ENCODE measurements around the gene CAPN13.

The CAPN13 gene

DNA sequence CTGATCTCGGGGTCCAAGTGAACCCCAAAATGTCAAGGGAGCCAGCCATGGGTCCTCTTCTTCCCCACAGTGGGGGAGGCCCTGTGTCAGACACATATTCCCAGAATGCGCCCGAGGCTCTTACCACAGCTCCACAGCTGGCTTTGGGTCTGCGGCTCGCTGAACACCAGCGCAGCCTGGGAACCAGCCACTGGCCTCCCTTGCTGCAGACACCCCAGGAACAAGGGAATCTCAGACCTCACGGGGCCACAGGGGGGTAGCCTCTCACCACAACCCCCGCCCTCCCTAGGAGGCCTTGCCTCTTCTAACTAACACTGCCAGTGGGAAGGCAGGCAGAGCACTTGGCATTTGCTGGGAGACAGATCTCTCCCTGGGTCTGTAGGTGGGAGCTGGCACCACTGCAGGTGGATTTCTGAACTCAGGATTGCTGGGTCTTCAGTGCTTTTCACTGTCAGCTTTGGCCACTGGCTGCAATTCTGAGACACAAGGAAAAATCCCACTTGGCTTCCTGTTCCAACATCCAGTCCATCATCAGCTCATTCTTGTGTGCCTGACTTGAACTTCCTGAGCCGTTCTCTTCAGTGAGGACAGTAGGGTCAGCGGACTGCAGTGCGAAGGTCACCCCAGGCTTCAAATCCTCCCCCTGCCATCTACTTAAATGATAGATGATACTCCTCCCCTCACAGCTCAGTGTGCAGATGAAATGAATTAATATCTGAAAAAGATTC lies 128.7 kb downstream of the CAPN13 start:
- no peaks in the 10 kb centered on the region for H3K9me2 ChIP-seq (replicated peaks; ENCODE audit: low read depth, low read length)
- H4K20me1 ChIP-seq (ENCODE audit: insufficient read depth, low read length, poor library complexity, severe bottlenecking): no peaks in the 10 kb centered on the region
- TF ChIP-seq, protein P1, sequence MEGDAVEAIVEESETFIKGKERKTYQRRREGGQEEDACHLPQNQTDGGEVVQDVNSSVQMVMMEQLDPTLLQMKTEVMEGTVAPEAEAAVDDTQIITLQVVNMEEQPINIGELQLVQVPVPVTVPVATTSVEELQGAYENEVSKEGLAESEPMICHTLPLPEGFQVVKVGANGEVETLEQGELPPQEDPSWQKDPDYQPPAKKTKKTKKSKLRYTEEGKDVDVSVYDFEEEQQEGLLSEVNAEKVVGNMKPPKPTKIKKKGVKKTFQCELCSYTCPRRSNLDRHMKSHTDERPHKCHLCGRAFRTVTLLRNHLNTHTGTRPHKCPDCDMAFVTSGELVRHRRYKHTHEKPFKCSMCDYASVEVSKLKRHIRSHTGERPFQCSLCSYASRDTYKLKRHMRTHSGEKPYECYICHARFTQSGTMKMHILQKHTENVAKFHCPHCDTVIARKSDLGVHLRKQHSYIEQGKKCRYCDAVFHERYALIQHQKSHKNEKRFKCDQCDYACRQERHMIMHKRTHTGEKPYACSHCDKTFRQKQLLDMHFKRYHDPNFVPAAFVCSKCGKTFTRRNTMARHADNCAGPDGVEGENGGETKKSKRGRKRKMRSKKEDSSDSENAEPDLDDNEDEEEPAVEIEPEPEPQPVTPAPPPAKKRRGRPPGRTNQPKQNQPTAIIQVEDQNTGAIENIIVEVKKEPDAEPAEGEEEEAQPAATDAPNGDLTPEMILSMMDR (conservative IDR thresholded peaks at IDR 0.05; ENCODE audit: low read length): no peak
- no peak for TF ChIP-seq EZH2phosphoT487 (IDR thresholded peaks at IDR 0.05; ENCODE audit: borderline replicate concordance)
- no peaks in the 10 kb centered on the region for H3K36me3 ChIP-seq (ENCODE audit: insufficient read depth, low read length)
- no peak overlapping the region for H3K9ac ChIP-seq (ENCODE audit: low read depth, low read length, poor library complexity, severe bottlenecking)
- H3K4me1 ChIP-seq (ENCODE audit: insufficient read depth, low read length, poor library complexity, severe bottlenecking): no peaks in the 10 kb centered on the region
- H3K27me3 ChIP-seq (ENCODE audit: insufficient read depth, low read length, poor library complexity, severe bottlenecking): no peaks in the 10 kb centered on the region
- H3K79me2 ChIP-seq (ENCODE audit: insufficient read depth, low read length): no peaks in the 10 kb centered on the region
- H3K4me2 ChIP-seq (ENCODE audit: low read depth, low read length, poor library complexity, severe bottlenecking): no peak overlapping the region
- H3K4me3 ChIP-seq (ENCODE audit: low read length, poor library complexity, severe bottlenecking): no peak overlapping the region
- H3K9me3 ChIP-seq (ENCODE audit: insufficient read depth, low read depth, low read length): no peaks in the 10 kb centered on the region
- no peak overlapping the region for H2AFZ ChIP-seq (ENCODE audit: low read length)
- H3F3A ChIP-seq (ENCODE audit: low read depth): no peaks in the 10 kb centered on the region

DNA sequence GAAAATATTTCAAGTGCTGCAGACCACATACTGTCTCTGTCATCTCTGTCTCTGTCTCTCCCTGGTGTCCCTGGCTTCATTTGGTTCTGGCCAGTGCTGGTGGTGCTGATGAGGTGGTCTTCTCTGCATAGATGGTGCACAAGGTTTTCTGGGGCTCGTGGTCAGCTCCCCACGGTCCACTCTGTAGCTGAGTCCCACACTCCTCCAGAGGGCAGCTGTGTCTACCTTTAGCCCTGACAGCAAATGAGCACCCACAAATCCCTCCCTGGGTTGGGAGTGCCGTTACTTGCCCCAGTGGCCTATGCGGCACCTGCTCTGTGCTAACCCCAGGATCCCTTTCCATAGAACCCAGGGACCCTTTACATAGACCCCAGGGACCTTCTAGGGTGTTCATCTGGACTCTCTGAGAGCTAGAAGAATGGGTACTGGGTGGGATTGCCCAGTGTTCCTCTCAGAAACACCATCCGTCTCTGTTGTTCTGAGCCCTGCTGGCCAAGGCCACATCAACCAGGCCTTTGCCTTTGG lies 129.3 kb downstream of the CAPN13 start:
- no peaks in the 10 kb centered on the region for H3F3A ChIP-seq (ENCODE audit: low read depth)
- TF ChIP-seq EZH2phosphoT487 (IDR thresholded peaks at IDR 0.05; ENCODE audit: borderline replicate concordance): no peak
- no peaks in the 10 kb centered on the region for H3K9me3 ChIP-seq (ENCODE audit: insufficient read depth, low read depth, low read length)
- no peak overlapping the region for H3K4me3 ChIP-seq (ENCODE audit: low read length, poor library complexity, severe bottlenecking)
- no peak overlapping the region for H3K9ac ChIP-seq (ENCODE audit: low read depth, low read length, poor library complexity, severe bottlenecking)
- H3K79me2 ChIP-seq (ENCODE audit: insufficient read depth, low read length): no peaks in the 10 kb centered on the region
- H4K20me1 ChIP-seq (ENCODE audit: insufficient read depth, low read length, poor library complexity, severe bottlenecking): no peaks in the 10 kb centered on the region
- no peaks in the 10 kb centered on the region for H3K27me3 ChIP-seq (ENCODE audit: insufficient read depth, low read length, poor library complexity, severe bottlenecking)
- H3K9me2 ChIP-seq (replicated peaks; ENCODE audit: low read depth, low read length): no peaks in the 10 kb centered on the region
- H2AFZ ChIP-seq (ENCODE audit: low read length): no peak overlapping the region
- H3K4me1 ChIP-seq (ENCODE audit: insufficient read depth, low read length, poor library complexity, severe bottlenecking): no peaks in the 10 kb centered on the region
- H3K4me2 ChIP-seq (ENCODE audit: low read depth, low read length, poor library complexity, severe bottlenecking): no peak overlapping the region
- no peaks in the 10 kb centered on the region for H3K36me3 ChIP-seq (ENCODE audit: insufficient read depth, low read length)

DNA sequence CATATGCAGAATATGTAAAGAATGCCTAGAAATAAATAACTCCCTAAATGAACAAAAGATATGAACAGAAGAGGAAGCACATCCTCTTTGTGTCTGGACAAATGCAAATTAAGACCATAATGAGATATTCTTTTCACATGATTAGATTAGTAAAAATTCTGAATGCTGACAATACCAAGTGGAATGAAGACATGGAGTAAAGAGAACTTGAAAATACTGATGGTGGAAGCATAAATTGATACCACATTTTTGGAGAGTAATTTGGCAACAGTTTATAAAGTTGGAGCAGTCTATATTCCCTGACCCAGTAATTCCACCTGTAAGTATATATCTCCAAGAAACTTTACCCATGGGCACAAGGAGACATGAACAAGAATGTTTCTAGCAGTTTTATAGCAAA lies 130.0 kb downstream of the CAPN13 start:
- no peak overlapping the region for H3K4me3 ChIP-seq (ENCODE audit: low read length, poor library complexity, severe bottlenecking)
- H3K36me3 ChIP-seq (ENCODE audit: insufficient read depth, low read length): no peaks in the 10 kb centered on the region
- H3K9me3 ChIP-seq (ENCODE audit: insufficient read depth, low read depth, low read length): no peaks in the 10 kb centered on the region
- no peaks in the 10 kb centered on the region for H3K79me2 ChIP-seq (ENCODE audit: insufficient read depth, low read length)
- H3K4me1 ChIP-seq (ENCODE audit: insufficient read depth, low read length, poor library complexity, severe bottlenecking): no peaks in the 10 kb centered on the region
- no peaks in the 10 kb centered on the region for H4K20me1 ChIP-seq (ENCODE audit: insufficient read depth, low read length, poor library complexity, severe bottlenecking)
- H3K27me3 ChIP-seq (ENCODE audit: insufficient read depth, low read length, poor library complexity, severe bottlenecking): no peaks in the 10 kb centered on the region
- no peak overlapping the region for H2AFZ ChIP-seq (ENCODE audit: low read length)
- H3K9ac ChIP-seq (ENCODE audit: low read depth, low read length, poor library complexity, severe bottlenecking): no peak overlapping the region
- no peak overlapping the region for H3K4me2 ChIP-seq (ENCODE audit: low read depth, low read length, poor library complexity, severe bottlenecking)
- TF ChIP-seq, protein P1 (conservative IDR thresholded peaks at IDR 0.05; ENCODE audit: low read length): no peak
- no peak for TF ChIP-seq EZH2phosphoT487 (IDR thresholded peaks at IDR 0.05; ENCODE audit: borderline replicate concordance)
- H3F3A ChIP-seq (ENCODE audit: low read depth): no peaks in the 10 kb centered on the region
- H3K9me2 ChIP-seq (replicated peaks; ENCODE audit: low read depth, low read length): no peaks in the 10 kb centered on the region

- Histone ChIP-seq H3K79me2 (ENCODE audit: insufficient read depth, low read length) (no peaks in the 10 kb centered on the region), H2AFZ (ENCODE audit: low read length) (no peak overlapping the region), H4K20me1 (ENCODE audit: insufficient read depth, low read length, poor library complexity, severe bottlenecking) (no peaks in the 10 kb centered on the region), H3K4me1 (ENCODE audit: insufficient read depth, low read length, poor library complexity, severe bottlenecking) (no peaks in the 10 kb centered on the region), H3K9me2 (replicated peaks; ENCODE audit: low read depth, low read length) (no peaks in the 10 kb centered on the region), H3K27me3 (ENCODE audit: insufficient read depth, low read length, poor library complexity, severe bottlenecking) (no peaks in the 10 kb centered on the region), H3K9me3 (ENCODE audit: insufficient read depth, low read depth, low read length) (no peaks in the 10 kb centered on the region), H3K4me2 (ENCODE audit: low read depth, low read length, poor library complexity, severe bottlenecking) (no peak overlapping the region), H3F3A (ENCODE audit: low read depth) (no peaks in the 10 kb centered on the region), H3K36me3 (ENCODE audit: insufficient read depth, low read length) (no peaks in the 10 kb centered on the region), H3K9ac (ENCODE audit: low read depth, low read length, poor library complexity, severe bottlenecking) (no peak overlapping the region), H3K4me3 (ENCODE audit: low read length, poor library complexity, severe bottlenecking) (no peak overlapping the region)
- no peak for TF ChIP-seq EZH2phosphoT487 (IDR thresholded peaks at IDR 0.05; ENCODE audit: borderline replicate concordance)
- TF ChIP-seq, protein P1 (conservative IDR thresholded peaks at IDR 0.05; ENCODE audit: low read length): no peak
These were observed 131.5 kb downstream of the CAPN13 start for GRCh38 chr2:30675758-30676157.
